DMS153 treated with DMSO at 0.1 percent for 48 hours (cell line): ENCODE measurements around the gene PDIA5.

ENCODE experiments used
- DNase-seq: peaks from one replicate; lab custom pipeline; 2025; ENCODE audit not compliant: unreplicated experiment; lab: John Stamatoyannopoulos, UW

Gene PDIA5

GRCh38 chr3:123066896-123067688 is at the start of gene PDIA5:
Gene PDIA5 (plus strand): TSS chr3:123067025. CDS start chr3:123067165, 140 bp downstream.
- DNase-seq = peak; percentile 86

- no peak for DNase-seq
These were observed 48.1 kb upstream of the PDIA5 start for GRCh38 chr3:123018683-123019082.

- no peak for DNase-seq
These were observed 47.7 kb upstream of the PDIA5 start for GRCh38 chr3:123019161-123019560.

GRCh38 chr3:123019591-123019990 is 47.2 kb upstream of the PDIA5 start:
- DNase-seq = no peak

- no peak for DNase-seq
These were observed 46.1 kb upstream of the PDIA5 start for GRCh38 chr3:123020709-123021108.

- DNase-seq = no peak
These were observed 45.4 kb upstream of the PDIA5 start for GRCh38 chr3:123021388-123021787.

GRCh38 chr3:123021996-123022510 is 44.8 kb upstream of the PDIA5 start:
- DNase-seq = no peak

- DNase-seq = no peak
These were observed 42.8 kb upstream of the PDIA5 start for GRCh38 chr3:123024056-123024455.

GRCh38 chr3:123025642-123026521 is 40.9 kb upstream of the PDIA5 start:
- DNase-seq = no peak

- no peak for DNase-seq
These were observed 40.1 kb upstream of the PDIA5 start for GRCh38 chr3:123026565-123027291.

- DNase-seq = no peak
These were observed 39.3 kb upstream of the PDIA5 start, which contains the start of gene SEMA5B for GRCh38 chr3:123027292-123028232. Gene SEMA5B (minus strand): TSS chr3:123027763. CDS start chr3:122961263, 66,500 bp downstream.

- peak; percentile 26 for DNase-seq
These were observed 38.5 kb upstream of the PDIA5 start for GRCh38 chr3:123028233-123028828.

- DNase-seq = no peak
These were observed 35.8 kb upstream of the PDIA5 start for GRCh38 chr3:123031051-123031450.

- no peak for DNase-seq
These were observed 34.8 kb upstream of the PDIA5 start for GRCh38 chr3:123032057-123032456.

- no peak for DNase-seq
These were observed 32.7 kb upstream of the PDIA5 start for GRCh38 chr3:123034120-123034519.

GRCh38 chr3:123034996-123035395 is 31.8 kb upstream of the PDIA5 start:
- DNase-seq = no peak

GRCh38 chr3:123036352-123037014 is 30.3 kb upstream of the PDIA5 start:
- DNase-seq = no peak

GRCh38 chr3:123037015-123037375 is 29.8 kb upstream of the PDIA5 start:
- DNase-seq = no peak

GRCh38 chr3:123038751-123039150 is 28.1 kb upstream of the PDIA5 start:
- no peak for DNase-seq
